ENCODE measurements around the gene NPAS3.

Gene NPAS3

DNA sequence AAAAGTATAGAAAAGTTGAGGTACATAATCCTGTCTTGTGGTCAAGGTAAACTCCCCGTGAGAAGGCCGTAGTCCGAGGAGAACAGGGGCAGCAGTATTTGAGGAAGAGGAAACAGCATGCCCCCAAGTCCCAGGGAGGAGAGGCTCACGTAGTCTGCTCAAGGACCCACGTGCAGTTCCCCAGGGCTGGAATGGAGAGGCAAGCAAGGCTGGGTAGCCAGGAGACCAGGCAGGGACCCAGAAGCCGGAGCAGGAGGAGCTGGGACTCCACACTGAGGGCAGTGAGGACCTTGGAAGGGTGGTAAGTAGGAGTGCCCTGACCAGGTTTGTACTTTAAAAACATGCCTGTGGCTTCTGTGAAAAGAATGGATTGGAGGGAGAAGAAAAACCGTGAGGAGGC lies 912.1 kb downstream of the NPAS3 start:
- TF ChIP-seq, protein P1, sequence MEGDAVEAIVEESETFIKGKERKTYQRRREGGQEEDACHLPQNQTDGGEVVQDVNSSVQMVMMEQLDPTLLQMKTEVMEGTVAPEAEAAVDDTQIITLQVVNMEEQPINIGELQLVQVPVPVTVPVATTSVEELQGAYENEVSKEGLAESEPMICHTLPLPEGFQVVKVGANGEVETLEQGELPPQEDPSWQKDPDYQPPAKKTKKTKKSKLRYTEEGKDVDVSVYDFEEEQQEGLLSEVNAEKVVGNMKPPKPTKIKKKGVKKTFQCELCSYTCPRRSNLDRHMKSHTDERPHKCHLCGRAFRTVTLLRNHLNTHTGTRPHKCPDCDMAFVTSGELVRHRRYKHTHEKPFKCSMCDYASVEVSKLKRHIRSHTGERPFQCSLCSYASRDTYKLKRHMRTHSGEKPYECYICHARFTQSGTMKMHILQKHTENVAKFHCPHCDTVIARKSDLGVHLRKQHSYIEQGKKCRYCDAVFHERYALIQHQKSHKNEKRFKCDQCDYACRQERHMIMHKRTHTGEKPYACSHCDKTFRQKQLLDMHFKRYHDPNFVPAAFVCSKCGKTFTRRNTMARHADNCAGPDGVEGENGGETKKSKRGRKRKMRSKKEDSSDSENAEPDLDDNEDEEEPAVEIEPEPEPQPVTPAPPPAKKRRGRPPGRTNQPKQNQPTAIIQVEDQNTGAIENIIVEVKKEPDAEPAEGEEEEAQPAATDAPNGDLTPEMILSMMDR (IDR thresholded peaks at IDR 0.05; ENCODE audit: borderline replicate concordance, extremely low read depth, low read length, poor library complexity, severe bottlenecking) = no peak
- no peak for TF ChIP-seq EZH2 (IDR thresholded peaks at IDR 0.05; ENCODE audit: borderline replicate concordance, low read depth, low read length, severe bottlenecking)
- peaks cover 8% of the 10 kb centered on the region for H3K4me1 ChIP-seq (ENCODE audit: insufficient read depth, low read length)

GRCh38 chr14:33851366-33851765 lies 912.7 kb downstream of the NPAS3 start:
- ATAC-seq (ENCODE audit: insufficient read depth, low read depth) = no peak
- H3K27me3 ChIP-seq (ENCODE audit: insufficient read depth, low read length, poor library complexity) = no peaks in the 10 kb centered on the region
- no peak overlapping the region for H3K4me3 ChIP-seq (ENCODE audit: low read depth in 1 of 2, low read length in 2 of 2)
- H3K4me2 ChIP-seq (ENCODE audit: insufficient read depth, low read length) = no peak overlapping the region
- H3K27ac ChIP-seq (ENCODE audit: low read length) = no peak overlapping the region
- no peaks in the 10 kb centered on the region for H3K9me3 ChIP-seq (ENCODE audit: insufficient read depth, low read length, severe bottlenecking)
- TF ChIP-seq, protein P1 (IDR thresholded peaks at IDR 0.05; ENCODE audit: borderline replicate concordance, extremely low read depth, low read length, poor library complexity, severe bottlenecking) = no peak
- TF ChIP-seq EZH2 (IDR thresholded peaks at IDR 0.05; ENCODE audit: borderline replicate concordance, low read depth, low read length, severe bottlenecking) = no peak
- H3K4me1 ChIP-seq (ENCODE audit: insufficient read depth, low read length) = peaks cover 8% of the 10 kb centered on the region
- H4K20me1 ChIP-seq (ENCODE audit: insufficient read depth, low read length) = no peaks in the 10 kb centered on the region
- no peaks in the 10 kb centered on the region for H3K79me2 ChIP-seq (ENCODE audit: insufficient read depth, low read length)
- no peak overlapping the region for H2AFZ ChIP-seq (ENCODE audit: low read depth, low read length)
- H3K9ac ChIP-seq (ENCODE audit: low read depth, low read length) = no peak overlapping the region
- no peaks in the 10 kb centered on the region for H3K36me3 ChIP-seq (ENCODE audit: insufficient read depth, low read length)
- DNase-seq = no peak

More for the DNA sequence above, 912.1 kb downstream of the NPAS3 start:
- no peak overlapping the region for H3K4me2 ChIP-seq (ENCODE audit: insufficient read depth, low read length)
- no peaks in the 10 kb centered on the region for H3K27me3 ChIP-seq (ENCODE audit: insufficient read depth, low read length, poor library complexity)
- H3K36me3 ChIP-seq (ENCODE audit: insufficient read depth, low read length) = no peaks in the 10 kb centered on the region
- no peak overlapping the region for H3K4me3 ChIP-seq (ENCODE audit: low read depth in 1 of 2, low read length in 2 of 2)
- H2AFZ ChIP-seq (ENCODE audit: low read depth, low read length) = no peak overlapping the region
- H3K79me2 ChIP-seq (ENCODE audit: insufficient read depth, low read length) = no peaks in the 10 kb centered on the region
- DNase-seq = no peak
- H3K9me3 ChIP-seq (ENCODE audit: insufficient read depth, low read length, severe bottlenecking) = no peaks in the 10 kb centered on the region
- H4K20me1 ChIP-seq (ENCODE audit: insufficient read depth, low read length) = no peaks in the 10 kb centered on the region
- no peak for ATAC-seq (ENCODE audit: insufficient read depth, low read depth)
- H3K27ac ChIP-seq (ENCODE audit: low read length) = no peak overlapping the region
- no peak overlapping the region for H3K9ac ChIP-seq (ENCODE audit: low read depth, low read length)

GRCh38 chr14:33851931-33852330 lies 913.3 kb downstream of the NPAS3 start:
- H3K27ac ChIP-seq (ENCODE audit: low read length) = no peak overlapping the region
- no peaks in the 10 kb centered on the region for H3K36me3 ChIP-seq (ENCODE audit: insufficient read depth, low read length)
- H3K9me3 ChIP-seq (ENCODE audit: insufficient read depth, low read length, severe bottlenecking) = no peaks in the 10 kb centered on the region
- H3K4me2 ChIP-seq (ENCODE audit: insufficient read depth, low read length) = no peak overlapping the region
- no peak for TF ChIP-seq EZH2 (IDR thresholded peaks at IDR 0.05; ENCODE audit: borderline replicate concordance, low read depth, low read length, severe bottlenecking)
- TF ChIP-seq, protein P1 (IDR thresholded peaks at IDR 0.05; ENCODE audit: borderline replicate concordance, extremely low read depth, low read length, poor library complexity, severe bottlenecking) = no peak
- H4K20me1 ChIP-seq (ENCODE audit: insufficient read depth, low read length) = no peaks in the 10 kb centered on the region
- peaks cover 5% of the 10 kb centered on the region for H3K4me1 ChIP-seq (ENCODE audit: insufficient read depth, low read length)
- no peak overlapping the region for H3K9ac ChIP-seq (ENCODE audit: low read depth, low read length)
- H2AFZ ChIP-seq (ENCODE audit: low read depth, low read length) = no peak overlapping the region
- no peak for DNase-seq
- ATAC-seq (ENCODE audit: insufficient read depth, low read depth) = no peak
- no peaks in the 10 kb centered on the region for H3K79me2 ChIP-seq (ENCODE audit: insufficient read depth, low read length)
- H3K27me3 ChIP-seq (ENCODE audit: insufficient read depth, low read length, poor library complexity) = no peaks in the 10 kb centered on the region
- no peak overlapping the region for H3K4me3 ChIP-seq (ENCODE audit: low read depth in 1 of 2, low read length in 2 of 2)

Data from DND-41 (cell line).